Ishikawa (cell line): ENCODE data around the gene INPP4B.

ENCODE experiments used
- EP300 ChIP-seq: IDR thresholded peaks from 2 replicates; pipeline ENCODE4 v1.6.1; 2012; ENCODE audit warnings: borderline replicate concordance
- NFIC ChIP-seq: IDR thresholded peaks from 2 replicates; pipeline ENCODE4 v1.6.1; 2012
- TAF1 ChIP-seq: IDR thresholded peaks from 2 replicates; pipeline ENCODE4 v1.6.1; 2012; ENCODE audit warnings: low read depth, mild to moderate bottlenecking
- YY1 ChIP-seq: IDR thresholded peaks from 2 replicates; pipeline ENCODE4 v1.6.1; 2012; ENCODE audit warnings: low read depth

GRCh38 chr4:142440093-142440492 lies 406.0 kb downstream of the INPP4B start:
- no peak for TF ChIP-seq EP300
- TF ChIP-seq YY1 = no peak
- no peak for TF ChIP-seq NFIC
- no peak for TF ChIP-seq TAF1
